Activated CD4-positive, alpha-beta T cell treated with anti-CD3 and anti-CD28 coated beads, Interleukin-10, Interleukin-2, amounts not matched to agents 100 ng/mL and 50 ng/mL, durations not matched to agents 16 hours and 8 hours (primary cell): ENCODE results near the gene CDHR2.
"Not testable (repeated sequence)": the region's sequence is repeated elsewhere in the genome, so short reads cannot be mapped to it uniquely, and the experiment has no call there.

ENCODE experiments used
- DNase-seq: peaks from one replicate; pipeline ENCODE4 v3.0.0-alpha.2; 2020

The CDHR2 gene

GRCh38 chr5:176542596-176543427, 6.3 kb upstream of the CDHR2 start:
- peak; percentile 52 for DNase-seq

GRCh38 chr5:176543428-176544182, 5.5 kb upstream of the CDHR2 start:
- peak; percentile 86 for DNase-seq

- DNase-seq = no peak
Measured at GRCh38 chr5:176545388-176545736, 3.8 kb upstream of the CDHR2 start.

GRCh38 chr5:176545737-176546509, 3.2 kb upstream of the CDHR2 start:
- no peak for DNase-seq

GRCh38 chr5:176547802-176548201, 1.3 kb upstream of the CDHR2 start:
- peak; percentile 45 for DNase-seq

- DNase-seq = no peak
Measured at GRCh38 chr5:176549871-176550270, 729 bp downstream of the CDHR2 start.

- no peak for DNase-seq
Measured at GRCh38 chr5:176550275-176550831, 1.2 kb downstream of the CDHR2 start.

- DNase-seq = not testable (repeated sequence)
Measured at GRCh38 chr5:176550937-176551336, 1.8 kb downstream of the CDHR2 start.

- no peak for DNase-seq
Measured at GRCh38 chr5:176552332-176552869, 3.3 kb downstream of the CDHR2 start.

GRCh38 chr5:176553260-176554085, 4.3 kb downstream of the CDHR2 start:
- DNase-seq = no peak

- DNase-seq = no peak
Measured at GRCh38 chr5:176557846-176558245, 8.7 kb downstream of the CDHR2 start.

- DNase-seq = no peak
Measured at GRCh38 chr5:176559683-176560082, 10.5 kb downstream of the CDHR2 start.

- DNase-seq = no peak
Measured at GRCh38 chr5:176560364-176560763, 11.2 kb downstream of the CDHR2 start.

GRCh38 chr5:176561259-176561658, 12.1 kb downstream of the CDHR2 start:
- no peak for DNase-seq

- DNase-seq = no peak
Measured at GRCh38 chr5:176562189-176562588, 13.0 kb downstream of the CDHR2 start.

- DNase-seq = no peak
Measured at GRCh38 chr5:176564002-176564401, 14.9 kb downstream of the CDHR2 start.

- DNase-seq = no peak
Measured at GRCh38 chr5:176565760-176566288, 16.7 kb downstream of the CDHR2 start.

GRCh38 chr5:176568657-176569056, 19.5 kb downstream of the CDHR2 start:
- no peak for DNase-seq

GRCh38 chr5:176570044-176570443, 20.9 kb downstream of the CDHR2 start:
- no peak for DNase-seq

- peak; percentile 76 for DNase-seq
Measured at GRCh38 chr5:176573564-176574296, 24.6 kb downstream of the CDHR2 start.

GRCh38 chr5:176574297-176574591, 25.1 kb downstream of the CDHR2 start:
- DNase-seq = no peak
